OCI-LY1 (cell line): Measurements from ENCODE around the gene STPG4.
"Not testable (repeated sequence)": the region's sequence is repeated elsewhere in the genome, so short reads cannot be mapped to it uniquely, and the experiment has no call there.

Experiments
- CTCF ChIP-seq: fragments of 200-600 bp; sonication (generic), shearing (Covaris generic); IDR thresholded peaks from 2 replicates; pipeline ENCODE4 v1.5.1; 2017; ENCODE audit warnings: mild to moderate bottlenecking, antibody characterized with exemption, low read length, moderate library complexity, mixed read lengths
- EZH2 ChIP-seq: fragments of 200-600 bp; sonication (generic), shearing (Covaris generic); IDR thresholded peaks from 2 replicates; pipeline ENCODE4 v1.8.0; 2017; ENCODE audit warnings: borderline replicate concordance, mixed run types, mild to moderate bottlenecking, antibody characterized with exemption, low read length, moderate library complexity, mixed read lengths

- TF ChIP-seq CTCF, EZH2: not testable (repeated sequence)
Measured at GRCh38 chr2:47106231-47106630, 48.9 kb downstream of the STPG4 start.
